AML-193 (cell line): ENCODE measurements around the gene GPHA2.

ENCODE experiments used
- DNase-seq, 2 experiments: peaks; one replicate each; lab custom pipeline; 2025; lab: John Stamatoyannopoulos, UW

The GPHA2 gene

GRCh38 chr11:64910451-64911093 is 25.1 kb downstream of the GPHA2 start:
- DNase-seq, result no peak

- DNase-seq, result no peak
These were observed 25.9 kb downstream of the GPHA2 start for GRCh38 chr11:64909653-64910343.

GRCh38 chr11:64908766-64909165 is 26.9 kb downstream of the GPHA2 start:
- DNase-seq, result no peak

GRCh38 chr11:64906314-64906635 is 29.4 kb downstream of the GPHA2 start:
- DNase-seq, result no peak

GRCh38 chr11:64905516-64906313 is 30.0 kb downstream of the GPHA2 start:
- no peak for DNase-seq

- no peak for DNase-seq
These were observed 32.3 kb downstream of the GPHA2 start for GRCh38 chr11:64903291-64903833.

GRCh38 chr11:64902102-64902900 is 33.4 kb downstream of the GPHA2 start:
- DNase-seq, result no peak

- no peak for DNase-seq
These were observed 34.9 kb downstream of the GPHA2 start for GRCh38 chr11:64900774-64901173.

GRCh38 chr11:64900263-64900678 is 35.4 kb downstream of the GPHA2 start:
- DNase-seq, result no peak

- no peak for DNase-seq
These were observed 37.2 kb downstream of the GPHA2 start for GRCh38 chr11:64898541-64898940.

GRCh38 chr11:64898076-64898445 is 37.6 kb downstream of the GPHA2 start:
- DNase-seq, result no peak

- no peak for DNase-seq
These were observed 38.2 kb downstream of the GPHA2 start for GRCh38 chr11:64897381-64898075.

GRCh38 chr11:64896448-64897022 is 39.2 kb downstream of the GPHA2 start:
- DNase-seq, result no peak

GRCh38 chr11:64894812-64895452 is 40.8 kb downstream of the GPHA2 start:
- no peak for DNase-seq

- peak; percentile 62 to 69 for DNase-seq
These were observed 41.5 kb downstream of the GPHA2 start for GRCh38 chr11:64894070-64894811.

GRCh38 chr11:64893194-64894069 is 42.3 kb downstream of the GPHA2 start:
- DNase-seq, result no peak

- DNase-seq, result no peak
These were observed 42.9 kb downstream of the GPHA2 start for GRCh38 chr11:64892838-64893193.

GRCh38 chr11:64892411-64892831 is 43.3 kb downstream of the GPHA2 start:
- DNase-seq, result no peak

- DNase-seq, result no peak
These were observed 43.8 kb downstream of the GPHA2 start for GRCh38 chr11:64891880-64892279.
